ENCODE measurements around the gene MSX1. TPM values are rescaled to one million over a fixed set of nuclear protein-coding genes. Genes with fewer than 3 reads are reported as not detected.

The MSX1 gene
- polyA plus RNA-seq, 2 of the 4 experiments (the other 2 are of a cell fraction): 2.2 to 2.8 TPM

DNA sequence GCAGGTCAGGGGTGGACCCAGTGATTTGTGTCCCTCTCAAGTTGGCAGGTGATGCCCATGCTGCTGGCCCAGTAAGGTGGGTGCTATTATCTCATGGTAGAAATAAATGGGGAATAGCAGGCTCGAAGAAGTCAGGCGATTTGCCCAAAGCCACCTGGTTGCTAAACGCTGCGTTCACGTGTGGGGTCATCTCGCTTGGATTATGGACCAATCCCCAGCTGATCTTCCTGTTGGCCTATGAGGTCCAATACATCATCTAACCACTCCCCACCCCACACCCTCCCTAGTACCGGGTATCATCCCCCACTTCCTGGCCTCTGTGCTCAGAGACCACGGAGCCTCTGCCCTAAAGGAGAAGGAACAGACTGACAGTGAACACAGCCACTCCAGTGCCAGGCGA is 18.3 kb upstream of the MSX1 start (continued):
- TF ChIP-seq E2F6 (IDR thresholded peaks at IDR 0.05; ENCODE audit: borderline replicate concordance, low read depth) (no peak), CHD4 (IDR thresholded peaks at IDR 0.05; ENCODE audit: borderline replicate concordance) (no peak)

- ChIA-PET POLR2A (no interaction called here), CTCF (no interaction called here)
- 53% methylated on average over 14 of the region's 15 CpGs for WGBS (ENCODE audit: missing lambda C conversion rate)
These were observed 16.7 kb upstream of the MSX1 start for GRCh38 chr4:4842476-4843441.

DNA sequence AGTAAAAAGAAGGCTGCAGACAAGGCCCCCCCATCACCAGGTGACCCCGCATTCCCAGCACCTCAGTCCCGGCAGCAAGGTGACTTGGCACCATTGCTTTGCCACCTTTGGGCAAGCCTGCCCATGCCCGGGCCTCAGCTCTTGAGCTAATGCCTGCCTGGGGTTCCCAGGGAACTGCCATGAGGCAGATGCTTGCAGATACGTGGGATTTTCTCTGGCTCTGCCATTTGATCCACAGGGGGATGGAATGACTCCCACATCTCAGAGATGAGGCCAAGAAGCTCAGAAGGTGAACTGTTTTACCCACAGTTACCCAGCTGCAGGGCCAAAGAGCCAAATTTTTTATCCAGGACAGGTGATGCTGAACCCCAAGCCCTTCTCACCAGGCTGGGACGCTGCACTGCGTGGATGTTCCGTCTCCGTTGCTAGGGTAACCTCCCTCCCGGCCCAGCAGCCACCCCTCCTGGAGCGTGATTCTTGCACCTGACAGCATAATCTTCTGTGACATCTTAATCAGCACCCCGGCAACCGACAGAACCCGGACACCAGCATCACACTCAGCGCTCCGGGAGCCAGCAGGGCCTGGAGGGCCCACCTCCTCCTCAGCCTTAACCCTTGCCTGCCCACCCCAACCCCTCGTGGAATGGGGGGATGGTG is 15.7 kb upstream of the MSX1 start:
- ChIA-PET POLR2A (no interaction called here), CTCF (no interaction called here)
- ATAC-seq: no peak
- Histone ChIP-seq H3K4me3 (no peak overlapping the region), H3K4me2 (no peak overlapping the region), H3K9me3 (no peaks in the 10 kb centered on the region), H3K4me1 (no peaks in the 10 kb centered on the region), H3K27ac (no peak overlapping the region)
- 60% methylated on average over 12 of the region's 16 CpGs for WGBS (ENCODE audit: missing lambda C conversion rate)
- FAIRE-seq: no peak
- DNase-seq (ENCODE audit: low read depth in 1 of 2, low spot score in 1 of 2): no peak
- TF ChIP-seq POLR2A (IDR thresholded peaks at IDR 0.05; ENCODE audit: low read length) (no peak), PBX3 (IDR thresholded peaks at IDR 0.05) (no peak), MAZ (IDR thresholded peaks at IDR 0.05; ENCODE audit: borderline replicate concordance, low read depth, low read length) (no peak), NPAS2 (CRISPR knock-in tag; IDR thresholded peaks at IDR 0.05; ENCODE audit: borderline replicate concordance) (no peak), RCOR1 (IDR thresholded peaks at IDR 0.05; ENCODE audit: low read depth, low read length) (no peak), BHLHE40 (IDR thresholded peaks at IDR 0.05; ENCODE audit: low read depth, low read length) (no peak), HOXB13 (CRISPR knock-in tag; IDR thresholded peaks at IDR 0.05; ENCODE audit: low read depth) (no peak)
- TF ChIP-seq, protein P1, sequence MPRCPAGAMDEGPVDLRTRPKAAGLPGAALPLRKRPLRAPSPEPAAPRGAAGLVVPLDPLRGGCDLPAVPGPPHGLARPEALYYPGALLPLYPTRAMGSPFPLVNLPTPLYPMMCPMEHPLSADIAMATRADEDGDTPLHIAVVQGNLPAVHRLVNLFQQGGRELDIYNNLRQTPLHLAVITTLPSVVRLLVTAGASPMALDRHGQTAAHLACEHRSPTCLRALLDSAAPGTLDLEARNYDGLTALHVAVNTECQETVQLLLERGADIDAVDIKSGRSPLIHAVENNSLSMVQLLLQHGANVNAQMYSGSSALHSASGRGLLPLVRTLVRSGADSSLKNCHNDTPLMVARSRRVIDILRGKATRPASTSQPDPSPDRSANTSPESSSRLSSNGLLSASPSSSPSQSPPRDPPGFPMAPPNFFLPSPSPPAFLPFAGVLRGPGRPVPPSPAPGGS (IDR thresholded peaks at IDR 0.05): no peak
- TF ChIP-seq, protein P2, sequence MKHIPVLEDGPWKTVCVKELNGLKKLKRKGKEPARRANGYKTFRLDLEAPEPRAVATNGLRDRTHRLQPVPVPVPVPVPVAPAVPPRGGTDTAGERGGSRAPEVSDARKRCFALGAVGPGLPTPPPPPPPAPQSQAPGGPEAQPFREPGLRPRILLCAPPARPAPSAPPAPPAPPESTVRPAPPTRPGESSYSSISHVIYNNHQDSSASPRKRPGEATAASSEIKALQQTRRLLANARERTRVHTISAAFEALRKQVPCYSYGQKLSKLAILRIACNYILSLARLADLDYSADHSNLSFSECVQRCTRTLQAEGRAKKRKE (CRISPR knock-in tag; IDR thresholded peaks at IDR 0.05; ENCODE audit: low read depth): no peak

More at GRCh38 chr4:4842476-4843441, 16.7 kb upstream of the MSX1 start:
- TF ChIP-seq PBX3 (IDR thresholded peaks at IDR 0.05): no peak
- no peak for TF ChIP-seq CBX2 (IDR thresholded peaks at IDR 0.05; ENCODE audit: borderline replicate concordance, low read depth)
- no peak for TF ChIP-seq POLR2A (IDR thresholded peaks at IDR 0.05; ENCODE audit: low read length)
- TF ChIP-seq SREBF2 (IDR thresholded peaks at IDR 0.05): no peak
- TF ChIP-seq HEYL (CRISPR knock-in tag; IDR thresholded peaks at IDR 0.05): no peak
- Histone ChIP-seq H3K27ac (no peak overlapping the region), H3K9me3 (no peaks in the 10 kb centered on the region), H3K4me1 (no peaks in the 10 kb centered on the region), H3K4me2 (no peak overlapping the region), H3K4me3 (no peak overlapping the region)
- no peak for DNase-seq (ENCODE audit: low read depth in 1 of 2, low spot score in 1 of 2)
- no peak for FAIRE-seq
- ATAC-seq: no peak

Data from A549 (cell line).